ENCODE measurements around the gene RASGRF1. TPM values are rescaled to one million over a fixed set of nuclear protein-coding genes. Genes with fewer than 3 reads are reported as not detected.

RASGRF1 gene
- total and polyA plus RNA-seq, 2 donors (not counting 1 experiment from before 2014, with no cell fraction given), result 1.0 to 9.4 TPM

- H3K36me3 ChIP-seq (replicated peaks in 1 of 2; ENCODE audit: control extremely low read depth in 1 of 2, control insufficient read depth in 1 of 2, extremely low read depth in 1 of 2, insufficient read depth in 2 of 2, low read length in 1 of 2), result no peaks in the 10 kb centered on the region
- peaks cover 31 to 32% of the 10 kb centered on the region in 2 donors for H3K4me1 ChIP-seq (ENCODE audit: control insufficient read depth in 2 of 2, insufficient read depth in 2 of 2, low read length in 2 of 2)
- no peak for TF ChIP-seq CTCF (IDR thresholded peaks at IDR 0.05)
- no peak for TF ChIP-seq EZH2 (IDR thresholded peaks at IDR 0.05; ENCODE audit: borderline replicate concordance, insufficient read depth, low read depth, low read length, poor library complexity, severe bottlenecking)
- DNase-seq (no peak), ATAC-seq (ENCODE audit: low read depth) (no peak)
- H4K20me1 ChIP-seq (ENCODE audit: control insufficient read depth, insufficient read depth, low read length, poor library complexity, severe bottlenecking), result no peaks in the 10 kb centered on the region
- ChIA-PET CTCF (no interaction called here), POLR2A (interaction anchor here (0.5 kb wide), 1 partner anchor 13 kb away, joined by 8 read pairs; no protein-coding TSS in a partner anchor)
- H3K79me2 ChIP-seq (ENCODE audit: control insufficient read depth, insufficient read depth, low read length), result no peaks in the 10 kb centered on the region
- no peak overlapping the region for H3K4me2 ChIP-seq (replicated peaks; ENCODE audit: low read depth, low read length, poor library complexity, severe bottlenecking)
- no peak overlapping the region for H3K9ac ChIP-seq (ENCODE audit: low read length)
- Mint-ChIP-seq H3K9me3 (ENCODE audit: insufficient read depth) (no peaks in the 10 kb centered on the region), H3K27ac (no peak overlapping the region), H3K4me1 (peaks cover 32% of the 10 kb centered on the region), H3K4me3 (no peak overlapping the region), H3K27me3 (no peaks in the 10 kb centered on the region)
- intact Hi-C loops (cut with micrococcal nuclease), result no loop called here
- H3K27me3 ChIP-seq (replicated peaks in 1 of 4; ENCODE audit: control extremely low read depth in 1 of 4, control insufficient read depth in 3 of 4, insufficient read depth in 4 of 4, low read length in 3 of 4), result no peaks in the 10 kb centered on the region
- WGBS (ENCODE audit: insufficient coverage), result 100% methylated on average over 1 of the region's 7 CpGs
- no peaks in the 10 kb centered on the region for H3K9me3 ChIP-seq (ENCODE audit: control extremely low read depth in 1 of 3, control insufficient read depth in 2 of 3, insufficient read depth in 1 of 3, low read length in 2 of 3)
- no peak overlapping the region for H2AFZ ChIP-seq (ENCODE audit: insufficient read depth, low read depth, low read length, poor library complexity, severe bottlenecking)
- no peak overlapping the region for H3K4me3 ChIP-seq (ENCODE audit: control extremely low read depth in 1 of 5, extremely low read depth in 1 of 5, insufficient read depth in 1 of 5, low read depth in 2 of 5, low read length in 4 of 5)
- no peak overlapping the region for H3K27ac ChIP-seq (ENCODE audit: low read length in 2 of 2)
Measured at GRCh38 chr15:78974272-78974918, 116.2 kb downstream of the RASGRF1 start.

GRCh38 chr15:78969687-78970349, 120.8 kb downstream of the RASGRF1 start:
- Histone ChIP-seq H4K20me1 (ENCODE audit: control insufficient read depth, insufficient read depth, low read length, poor library complexity, severe bottlenecking) (no peaks in the 10 kb centered on the region), H3K9ac (ENCODE audit: low read length) (no peak overlapping the region), H2AFZ (ENCODE audit: insufficient read depth, low read depth, low read length, poor library complexity, severe bottlenecking) (no peak overlapping the region), H3K9me3 (ENCODE audit: control extremely low read depth in 1 of 3, control insufficient read depth in 2 of 3, insufficient read depth in 1 of 3, low read length in 2 of 3) (no peaks in the 10 kb centered on the region), H3K27ac (ENCODE audit: low read length in 2 of 2) (no peak overlapping the region), H3K4me1 (ENCODE audit: control insufficient read depth in 2 of 2, insufficient read depth in 2 of 2, low read length in 2 of 2) (no peaks in the 10 kb centered on the region), H3K27me3 (replicated peaks in 1 of 4; ENCODE audit: control extremely low read depth in 1 of 4, control insufficient read depth in 3 of 4, insufficient read depth in 4 of 4, low read length in 3 of 4) (no peaks in the 10 kb centered on the region), H3K79me2 (ENCODE audit: control insufficient read depth, insufficient read depth, low read length) (no peaks in the 10 kb centered on the region), H3K36me3 (replicated peaks in 1 of 2; ENCODE audit: control extremely low read depth in 1 of 2, control insufficient read depth in 1 of 2, extremely low read depth in 1 of 2, insufficient read depth in 2 of 2, low read length in 1 of 2) (no peaks in the 10 kb centered on the region), H3K4me2 (replicated peaks; ENCODE audit: low read depth, low read length, poor library complexity, severe bottlenecking) (no peak overlapping the region), H3K4me3 (ENCODE audit: control extremely low read depth in 1 of 5, extremely low read depth in 1 of 5, insufficient read depth in 1 of 5, low read depth in 2 of 5, low read length in 4 of 5) (no peak overlapping the region)
- ChIA-PET CTCF (interaction anchor here (1.4 to 1.6 kb wide), 2 partner anchors 9 to 215 kb away, joined by 6 read pairs; no protein-coding TSS in a partner anchor), POLR2A (no interaction called here)
- Mint-ChIP-seq H3K9me3 (ENCODE audit: insufficient read depth) (no peaks in the 10 kb centered on the region), H3K4me1 (peaks cover 3% of the 10 kb centered on the region), H3K27ac (no peak overlapping the region), H3K4me3 (no peak overlapping the region), H3K27me3 (no peaks in the 10 kb centered on the region)
- no peak for TF ChIP-seq CTCF (IDR thresholded peaks at IDR 0.05)
- no peak for TF ChIP-seq EZH2 (IDR thresholded peaks at IDR 0.05; ENCODE audit: borderline replicate concordance, insufficient read depth, low read depth, low read length, poor library complexity, severe bottlenecking)
- DNase-seq, result no peak
- ATAC-seq (ENCODE audit: low read depth), result no peak
- WGBS (ENCODE audit: insufficient coverage), result 100% methylated on average over 1 of the region's 5 CpGs
- intact Hi-C loops (cut with micrococcal nuclease), result no loop called here

All from B cell (primary cell).